Upper lobe of left lung (tissue), 6 donors: Measurements from ENCODE around the gene TBC1D24. TPM values are rescaled to one million over a fixed set of nuclear protein-coding genes. Genes with fewer than 3 reads are reported as not detected.
A peak's percentile ranks its signal among the peaks of the same experiment; 100 is the strongest.

ENCODE experiments used
- ATAC-seq, 2 donors: fragments of 200-7000 bp; cut with Tn5 transposase; one replicate each; pipeline ENCODE4 v1.9.1; 2022; ENCODE audit warnings: mild to moderate bottlenecking in 2 of 2, moderate library complexity in 2 of 2; ENCODE audit not compliant: low FRiP score in 2 of 2
- DNase-seq, 2 donors: peaks; one replicate each; pipeline ENCODE4 v3.0.0-alpha.2; 2019 to 2020
- H3K27ac ChIP-seq, 4 donors: fragments of 200-600 bp; sonication (generic); one replicate each; pipeline ENCODE4 v1.5.1; 2016 to 2019
- H3K27me3 ChIP-seq, 4 donors: fragments of 200-600 bp; sonication (generic); one replicate each; pipeline ENCODE4 v1.5.1; 2017 to 2019
- H3K36me3 ChIP-seq, 4 donors: fragments of 200-600 bp; sonication (generic); one replicate each; pipeline ENCODE4 v1.5.1; 2016 to 2019
- H3K4me1 ChIP-seq, 4 donors: fragments of 200-600 bp; sonication (generic); one replicate each; pipeline ENCODE4 v1.5.1; 2018 to 2019
- H3K4me3 ChIP-seq, 4 donors: fragments of 200-600 bp; sonication (generic); one replicate each; pipeline ENCODE4 v1.5.1; 2017 to 2019; ENCODE audit warnings: mild to moderate bottlenecking in 2 of 4, moderate library complexity in 1 of 4
- H3K9me3 ChIP-seq, 4 donors: fragments of 200-600 bp; sonication (generic); one replicate each; pipeline ENCODE4 v1.5.1; 2018 to 2019
- EP300 ChIP-seq, 4 donors: sonication (generic); formaldehyde crosslinking; IDR thresholded peaks; one replicate each; pipeline ENCODE4 v1.5.1; 2017; ENCODE audit warnings: antibody characterized with exemption in 4 of 4, control low read depth in 2 of 4
- POLR2A ChIP-seq, 4 donors: fragments of 450-650 bp; IDR thresholded peaks; one replicate each; pipeline ENCODE4 v1.5.1; 2016 to 2017; ENCODE audit warnings: antibody characterized with exemption in 4 of 4, mild to moderate bottlenecking in 2 of 4
- POLR2AphosphoS5 ChIP-seq, 2 donors: sonication (generic); formaldehyde crosslinking; IDR thresholded peaks; one replicate each; pipeline ENCODE4 v1.5.1; 2017; ENCODE audit warnings: antibody characterized with exemption in 2 of 2
- WGBS, 2 donors: methylation state at CpG; one replicate each; pipeline ENCODE4 v1.1.5; 2017 to 2018; 5-methylcytosine and 5-hydroxymethylcytosine counted together
- total RNA-seq, 6 donors: library from RNA; depleted of rRNA in 4 of 6; stranded (reverse); fragments of >200 nt in 4 of 6; gene quantifications; one replicate each; pipeline versions ENCODE4 v1.1.0 to v1.2.1, GENCODE V29; 2016 to 2021
- TF ChIP-seq, protein P1 (sequence below), 6 experiments: fragments of 450-650 bp in 4 of 6; fragments of 200-600 bp in 2 of 6; sonication (generic) in 2 of 6; IDR thresholded peaks; one replicate each; pipeline ENCODE4 v1.5.1; 2016 to 2019; ENCODE audit warnings: antibody characterized with exemption in 6 of 6
- donor health status: DM: no; HTN: no; CAD: no; lungs with moderate emphysema.
- donor health status: DM: no; HTN: yes; CAD: no; lungs with severe emphysema.

TBC1D24 gene
- total RNA-seq, 6 donors from 2014 or later = 25.9 to 49.6 (median 37.2) TPM

DNA sequence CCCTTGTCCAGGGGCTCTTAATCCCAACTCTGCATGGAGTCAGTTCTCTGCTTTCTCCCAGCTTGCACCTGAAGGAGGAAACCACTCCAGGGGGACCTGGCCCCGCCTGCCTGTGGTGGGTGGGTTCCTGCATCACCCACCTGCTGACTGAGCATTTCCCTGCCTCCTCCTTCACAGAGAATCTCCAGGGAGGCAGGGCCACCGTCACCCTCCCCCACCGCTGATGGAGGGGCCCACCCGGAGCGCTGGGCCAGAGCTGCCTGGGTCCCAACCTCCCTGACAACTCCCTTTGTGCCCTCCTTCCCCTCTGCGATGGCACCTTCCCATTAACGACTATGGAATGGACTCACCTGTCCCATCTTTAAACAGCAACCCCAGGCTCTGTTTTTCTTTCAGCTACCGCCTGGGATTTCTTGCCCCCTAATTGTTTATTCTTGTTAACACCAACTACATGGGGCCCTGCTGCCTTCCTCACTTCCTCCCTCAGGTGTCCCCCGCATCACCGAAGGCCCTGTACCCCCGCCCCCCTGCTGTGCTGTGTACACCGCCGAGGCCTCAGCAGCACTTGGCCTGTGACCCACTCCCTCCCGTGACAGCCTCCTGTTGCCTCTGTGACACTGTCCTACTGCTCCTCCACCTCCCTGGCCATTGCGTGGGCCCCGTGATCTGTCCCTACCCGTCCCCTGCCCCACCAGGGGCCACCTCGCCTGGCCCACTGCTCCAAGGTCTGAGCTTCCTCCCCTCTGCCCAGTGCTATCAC lies 15.9 kb upstream of the TBC1D24 start:
- Histone ChIP-seq H3K27me3 (no peaks in the 10 kb centered on the region), H3K27ac (peak overlapping the region in 2 of 4 donors; percentile 68 to 72), H3K9me3 (no peaks in the 10 kb centered on the region), H3K4me1 (peaks cover 9 to 27% (median 21%) of the 10 kb centered on the region in 4 donors), H3K36me3 (peaks cover 0 to 4% (median under 1%) of the 10 kb centered on the region in 4 donors), H3K4me3 (peak overlapping the region; percentile 12 to 66 (median 57))
- DNase-seq (no peak), ATAC-seq (peak in 1 of 2 donors; percentile 1)
- TF ChIP-seq POLR2AphosphoS5 (IDR thresholded peaks at IDR 0.05) = no peak
- TF ChIP-seq, protein P1, sequence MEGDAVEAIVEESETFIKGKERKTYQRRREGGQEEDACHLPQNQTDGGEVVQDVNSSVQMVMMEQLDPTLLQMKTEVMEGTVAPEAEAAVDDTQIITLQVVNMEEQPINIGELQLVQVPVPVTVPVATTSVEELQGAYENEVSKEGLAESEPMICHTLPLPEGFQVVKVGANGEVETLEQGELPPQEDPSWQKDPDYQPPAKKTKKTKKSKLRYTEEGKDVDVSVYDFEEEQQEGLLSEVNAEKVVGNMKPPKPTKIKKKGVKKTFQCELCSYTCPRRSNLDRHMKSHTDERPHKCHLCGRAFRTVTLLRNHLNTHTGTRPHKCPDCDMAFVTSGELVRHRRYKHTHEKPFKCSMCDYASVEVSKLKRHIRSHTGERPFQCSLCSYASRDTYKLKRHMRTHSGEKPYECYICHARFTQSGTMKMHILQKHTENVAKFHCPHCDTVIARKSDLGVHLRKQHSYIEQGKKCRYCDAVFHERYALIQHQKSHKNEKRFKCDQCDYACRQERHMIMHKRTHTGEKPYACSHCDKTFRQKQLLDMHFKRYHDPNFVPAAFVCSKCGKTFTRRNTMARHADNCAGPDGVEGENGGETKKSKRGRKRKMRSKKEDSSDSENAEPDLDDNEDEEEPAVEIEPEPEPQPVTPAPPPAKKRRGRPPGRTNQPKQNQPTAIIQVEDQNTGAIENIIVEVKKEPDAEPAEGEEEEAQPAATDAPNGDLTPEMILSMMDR (IDR thresholded peaks at IDR 0.05) = no peak
- 27 to 39% methylated on average over 17 to 18 of the region's 18 CpGs for WGBS, 2 donors

- no peaks in the 10 kb centered on the region for H3K36me3 ChIP-seq
- peak within 1 kb of the TSS in 2 of 4 donors; percentile 68 to 72 for H3K27ac ChIP-seq
- peak; percentile 95 to 98 for ATAC-seq
- TF ChIP-seq, protein P1 (IDR thresholded peaks at IDR 0.05) = no peak
- TF ChIP-seq EP300 (IDR thresholded peaks at IDR 0.05) (no peak), POLR2AphosphoS5 (IDR thresholded peaks at IDR 0.05) (peak in 1 of 2 donors; percentile 41), POLR2A (IDR thresholded peaks at IDR 0.05) (peak in 1 of 4 donors; percentile 46)
- WGBS, 2 donors = 0 to 2% methylated on average over 18 to 29 of the region's 66 CpGs
- peak within 1 kb of the TSS; percentile 12 to 66 (median 57) for H3K4me3 ChIP-seq
- H3K9me3 ChIP-seq = no peaks in the 10 kb centered on the region
- H3K27me3 ChIP-seq = no peaks in the 10 kb centered on the region
- peaks cover 9 to 27% (median 21%) of the 10 kb centered on the region in 4 donors for H3K4me1 ChIP-seq
- DNase-seq = peak; percentile 96 to 97
Observed at GRCh38 chr16:2459647-2460390, 15.1 kb upstream of the TBC1D24 start, which contains the start of gene TEDC2. TSS of gene TEDC2 (plus strand) at chr16:2460109. CDS start at chr16:2460145, 36 bp downstream.

GRCh38 chr16:2460391-2460713 lies 14.6 kb upstream of the TBC1D24 start:
- WGBS, 2 donors = 8 to 40% methylated on average over 2 to 11 of the region's 20 CpGs
- DNase-seq = no peak
- peaks cover 9 to 27% (median 21%) of the 10 kb centered on the region in 4 donors for H3K4me1 ChIP-seq
- H3K27me3 ChIP-seq = no peaks in the 10 kb centered on the region
- peak overlapping the region in 1 of 4 donors; percentile 72 for H3K27ac ChIP-seq
- H3K9me3 ChIP-seq = no peaks in the 10 kb centered on the region
- H3K36me3 ChIP-seq = no peaks in the 10 kb centered on the region
- TF ChIP-seq, protein P1 (IDR thresholded peaks at IDR 0.05) = no peak
- TF ChIP-seq POLR2AphosphoS5 (IDR thresholded peaks at IDR 0.05) (no peak), POLR2A (IDR thresholded peaks at IDR 0.05) (no peak), EP300 (IDR thresholded peaks at IDR 0.05) (no peak)
- no peak for ATAC-seq
- peak overlapping the region; percentile 11 to 66 (median 57) for H3K4me3 ChIP-seq

GRCh38 chr16:2460916-2461315 lies 14.0 kb upstream of the TBC1D24 start:
- 60 to 78% methylated on average over 2 to 7 of the region's 13 CpGs for WGBS, 2 donors
- DNase-seq (peak in 1 of 2 donors; percentile 76), ATAC-seq (no peak)
- H3K27ac ChIP-seq = no peak overlapping the region
- H3K9me3 ChIP-seq = no peaks in the 10 kb centered on the region
- no peak overlapping the region for H3K4me3 ChIP-seq
- H3K36me3 ChIP-seq = no peaks in the 10 kb centered on the region
- no peaks in the 10 kb centered on the region for H3K27me3 ChIP-seq
- H3K4me1 ChIP-seq = peaks cover 9 to 27% (median 21%) of the 10 kb centered on the region in 4 donors
- no peak for TF ChIP-seq POLR2A (IDR thresholded peaks at IDR 0.05)
- TF ChIP-seq, protein P1 (IDR thresholded peaks at IDR 0.05) = no peak
- TF ChIP-seq EP300 (IDR thresholded peaks at IDR 0.05) = no peak
- no peak for TF ChIP-seq POLR2AphosphoS5 (IDR thresholded peaks at IDR 0.05)
